Pancreas (tissue), 10 donors: ENCODE data around the gene NEFH. TPM values are rescaled to one million over a fixed set of nuclear protein-coding genes. Genes with fewer than 3 reads are reported as not detected.
"Not testable (repeated sequence)": the region's sequence is repeated elsewhere in the genome, so short reads cannot be mapped to it uniquely, and the experiment has no call there.

Experiments used
- ATAC-seq, 4 donors: fragments of 200-7000 bp; cut with Tn5 transposase; one replicate each; pipeline versions ENCODE4 v1.8.0 to v1.9.1; 2020; ENCODE audit warnings: mild to moderate bottlenecking in 4 of 4, moderate library complexity in 4 of 4
- DNase-seq, 6 donors: peaks; one replicate each; pipeline ENCODE4 v3.0.0-alpha.2; 2020
- FAIRE-seq: peaks from 2 replicates; lab custom pipeline; 2012; peaks lifted over from hg19 to GRCh38; lab: Jason Lieb, UNC
- H3K27ac ChIP-seq, 4 donors: fragments of 200-600 bp; sonication (generic); 1 replicate in 3 of 4; 2 replicates in 1 of 4; pipeline versions ENCODE4 v1.5.0 to v1.8.0; 2020
- H3K27me3 ChIP-seq, 4 donors: fragments of 200-600 bp; one replicate each; pipeline ENCODE4 v1.8.0; 2021
- H3K36me3 ChIP-seq, 3 donors: fragments of 200-600 bp; sonication (generic) in 1 of 3; one replicate each; pipeline versions ENCODE4 v1.5.0 to v1.8.0; 2020 to 2021
- H3K4me1 ChIP-seq, 3 donors: fragments of 200-600 bp; one replicate each; pipeline ENCODE4 v1.8.0; 2021
- H3K4me3 ChIP-seq, 4 donors: fragments of 200-600 bp; sonication (generic) in 2 of 4; one replicate each; pipeline versions ENCODE4 v1.5.0 to v1.8.0; 2020 to 2021
- H3K9me3 ChIP-seq, 4 donors: fragments of 200-600 bp; one replicate each; pipeline ENCODE4 v1.8.0; 2021
- WGBS, 2 donors: extraction: QIAGEN DNeasy Blood & Tissue Kit; methylation state at CpG; one replicate each; pipeline ENCODE4 v1.1.7; 2013; 5-methylcytosine and 5-hydroxymethylcytosine counted together
- intact Hi-C, 3 donors: fragments of 100-400 bp; cut with DNase I; formaldehyde crosslinking; loops; one replicate each; pipeline versions ENCODE4 v1.11.1 to v1.14.2; 2022
- polyA plus RNA-seq, 2 donors: library from polyadenylated mRNA; stranded (reverse); fragments of 200-250 nt; gene quantifications; one replicate each; pipeline ENCODE4 v1.2.3, GENCODE V29; 2013
- total RNA-seq, 6 donors: library from RNA; stranded (reverse); fragmentation: NEBNext Ultra II Directional in 4 of 6; extraction: Animal tissue kit (Norgen Biotek cat#: 25700) in 4 of 6; gene quantifications; one replicate each; pipeline versions ENCODE4 v1.2.1 to v1.2.4, GENCODE V29; 2021 to 2023
- TF ChIP-seq, protein P1 (sequence below), 4 donors: fragments of 200-600 bp; sonication (generic) in 3 of 4; IDR thresholded peaks; one replicate each; pipeline versions ENCODE4 v1.5.0 to v1.8.0; 2021; ENCODE audit warnings: antibody characterized with exemption in 4 of 4
- donor health status: healthy with polysubstance abuse.
- donor health status: DM: no; HTN: no; CAD: no; lungs with moderate emphysema.
- donor health status: DM: no; HTN: no; CAD: no.
- donor health status: control.
- donor health status: control.
- donor health status: Bipolar disorder and iron deficiency.
- donor health status: DM: yes; HTN: yes; CAD: no.
- donor health status: DM: no; HTN: no; CAD: no.
- donor health status: DM: no; HTN: no; CAD: no.
- donor health status: DM: yes; HTN: yes; CAD: no.

The NEFH gene
- total and polyA plus RNA-seq, 8 donors: 0.05 to 0.99 (median 0.19) TPM

- FAIRE-seq (no peak), DNase-seq (no peak), ATAC-seq (no peak)
- Histone ChIP-seq H3K9me3 (no peaks in the 10 kb centered on the region), H3K4me3 (no peak overlapping the region), H3K27me3 (no peaks in the 10 kb centered on the region), H3K36me3 (no peaks in the 10 kb centered on the region), H3K27ac (no peak overlapping the region), H3K4me1 (no peaks in the 10 kb centered on the region)
- intact Hi-C loops: no loop called here
- TF ChIP-seq, protein P1, sequence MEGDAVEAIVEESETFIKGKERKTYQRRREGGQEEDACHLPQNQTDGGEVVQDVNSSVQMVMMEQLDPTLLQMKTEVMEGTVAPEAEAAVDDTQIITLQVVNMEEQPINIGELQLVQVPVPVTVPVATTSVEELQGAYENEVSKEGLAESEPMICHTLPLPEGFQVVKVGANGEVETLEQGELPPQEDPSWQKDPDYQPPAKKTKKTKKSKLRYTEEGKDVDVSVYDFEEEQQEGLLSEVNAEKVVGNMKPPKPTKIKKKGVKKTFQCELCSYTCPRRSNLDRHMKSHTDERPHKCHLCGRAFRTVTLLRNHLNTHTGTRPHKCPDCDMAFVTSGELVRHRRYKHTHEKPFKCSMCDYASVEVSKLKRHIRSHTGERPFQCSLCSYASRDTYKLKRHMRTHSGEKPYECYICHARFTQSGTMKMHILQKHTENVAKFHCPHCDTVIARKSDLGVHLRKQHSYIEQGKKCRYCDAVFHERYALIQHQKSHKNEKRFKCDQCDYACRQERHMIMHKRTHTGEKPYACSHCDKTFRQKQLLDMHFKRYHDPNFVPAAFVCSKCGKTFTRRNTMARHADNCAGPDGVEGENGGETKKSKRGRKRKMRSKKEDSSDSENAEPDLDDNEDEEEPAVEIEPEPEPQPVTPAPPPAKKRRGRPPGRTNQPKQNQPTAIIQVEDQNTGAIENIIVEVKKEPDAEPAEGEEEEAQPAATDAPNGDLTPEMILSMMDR (IDR thresholded peaks at IDR 0.05): no peak
- WGBS, 2 donors: 81 to 87% methylated on average over 6 of the region's 6 CpGs
Observed at GRCh38 chr22:29487426-29487986, 7.5 kb downstream of the NEFH start.

GRCh38 chr22:29489127-29489780 lies 9.2 kb downstream of the NEFH start:
- H3K36me3 ChIP-seq, H3K9me3 ChIP-seq, H3K4me1 ChIP-seq, H3K27me3 ChIP-seq, FAIRE-seq, H3K27ac ChIP-seq, intact Hi-C loops, DNase-seq, ATAC-seq, H3K4me3 ChIP-seq: not testable (repeated sequence)
- WGBS, 2 donors: 87 to 91% methylated on average over 8 of the region's 8 CpGs

DNA sequence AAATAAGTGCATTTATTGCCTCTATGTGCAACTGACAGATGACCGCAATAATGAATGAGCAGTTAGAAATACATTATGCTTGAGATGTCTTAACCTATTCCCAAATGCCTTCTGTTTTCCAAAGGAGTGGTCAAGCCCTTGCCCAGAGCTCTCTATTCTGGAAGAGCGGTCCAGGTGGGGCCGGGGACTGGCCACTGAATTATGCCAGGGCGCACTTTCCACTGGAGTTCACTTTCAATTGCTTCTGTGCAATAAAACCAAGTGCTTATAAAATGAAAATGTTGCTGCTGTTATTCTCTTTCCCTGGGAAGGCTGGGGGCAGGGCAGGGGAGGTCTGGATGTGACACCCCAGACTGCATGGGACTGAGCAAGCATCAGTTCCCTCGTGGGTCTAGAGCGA lies 11.0 kb downstream of the NEFH start:
- intact Hi-C loops: no loop called here
- DNase-seq (no peak), ATAC-seq (no peak), FAIRE-seq (no peak)
- Histone ChIP-seq H3K4me3 (no peak overlapping the region), H3K27ac (no peak overlapping the region), H3K27me3 (no peaks in the 10 kb centered on the region), H3K9me3 (no peaks in the 10 kb centered on the region), H3K4me1 (no peaks in the 10 kb centered on the region), H3K36me3 (no peaks in the 10 kb centered on the region)
- TF ChIP-seq, protein P1 (IDR thresholded peaks at IDR 0.05): no peak
- WGBS, 2 donors: 79 to 85% methylated on average over 6 of the region's 6 CpGs

DNA sequence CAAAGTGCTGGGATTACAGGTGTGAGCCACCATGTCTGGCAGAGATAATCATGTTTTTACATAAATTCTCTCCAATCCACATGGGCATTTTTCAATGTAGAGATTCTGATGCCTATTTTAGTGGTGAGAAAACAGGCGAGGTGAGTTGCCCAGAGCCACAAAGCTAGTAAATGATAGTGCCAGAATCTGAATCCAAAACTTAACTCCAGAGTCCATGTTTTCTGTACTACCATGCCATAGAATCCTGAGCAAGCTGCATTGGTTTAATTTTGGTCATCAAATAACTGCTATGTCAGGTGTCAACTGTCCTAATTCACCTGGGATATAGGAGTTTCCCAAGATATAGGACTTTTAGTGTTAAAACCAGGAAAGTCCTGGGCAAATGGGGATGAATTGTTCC lies 13.6 kb downstream of the NEFH start:
- no peak overlapping the region for H3K4me3 ChIP-seq
- TF ChIP-seq, protein P1 (IDR thresholded peaks at IDR 0.05): no peak
- no peaks in the 10 kb centered on the region for H3K4me1 ChIP-seq
- ATAC-seq: no peak
- WGBS, 2 donors: 84 to 94% methylated on average over 1 of the region's 1 CpG
- H3K27me3 ChIP-seq: no peaks in the 10 kb centered on the region
- no peak overlapping the region for H3K27ac ChIP-seq
- H3K9me3 ChIP-seq: no peaks in the 10 kb centered on the region
- H3K36me3 ChIP-seq: no peaks in the 10 kb centered on the region
- DNase-seq: no peak
- intact Hi-C loops: no loop called here
- FAIRE-seq: no peak

DNA sequence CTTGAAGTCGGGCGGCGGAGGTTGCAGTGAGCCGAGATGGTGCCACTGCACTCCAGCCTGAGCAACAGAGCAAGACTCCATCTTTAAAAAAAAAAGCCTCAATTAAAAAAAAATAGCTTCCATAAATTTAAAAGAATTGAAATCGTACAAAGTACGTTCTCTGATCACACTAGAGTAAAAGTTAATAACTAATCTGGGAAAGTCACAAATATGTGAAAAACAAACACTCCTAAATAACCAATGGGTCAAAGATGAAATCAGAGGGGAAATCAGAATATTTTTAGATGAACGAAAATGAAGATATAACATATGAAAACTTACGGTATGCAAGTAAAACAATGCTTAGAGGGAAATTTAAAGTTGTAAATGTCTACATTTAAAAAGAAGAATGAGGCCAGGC lies 19.8 kb downstream of the NEFH start:
- Histone ChIP-seq H3K27me3 (no peaks in the 10 kb centered on the region), H3K4me1 (no peaks in the 10 kb centered on the region), H3K9me3 (no peaks in the 10 kb centered on the region), H3K27ac (no peak overlapping the region), H3K36me3 (no peaks in the 10 kb centered on the region), H3K4me3 (no peak overlapping the region)
- no peak for ATAC-seq
- WGBS, 2 donors: 66 to 70% methylated on average over 8 of the region's 8 CpGs
- no peak for FAIRE-seq
- TF ChIP-seq, protein P1 (IDR thresholded peaks at IDR 0.05): no peak
- intact Hi-C loops: no loop called here
- no peak for DNase-seq
